A549 (cell line): Measurements from ENCODE around the gene HMCN1.

Experiments
- BHLHE40 ChIP-seq: IDR thresholded peaks from 2 replicates; pipeline ENCODE4 v1.6.1; 2012; ENCODE audit warnings: low read depth, low read length, inconsistent platforms
- CEBPB ChIP-seq, 2 experiments: fragments of >200 bp in 1 of 2; sonication (Bioruptor Twin) in 1 of 2; formaldehyde crosslinking in 1 of 2; IDR thresholded peaks; 2 replicates each; pipeline ENCODE4 v1.6.1; 2012 to 2016
- POLR2A ChIP-seq: IDR thresholded peaks from 2 replicates; pipeline ENCODE4 v1.6.1; 2012; ENCODE audit warnings: mild to moderate bottlenecking, low read length
- RFX5 ChIP-seq: fragments of 450-650 bp; IDR thresholded peaks from 2 replicates; pipeline ENCODE4 v1.7.1; 2014; ENCODE audit warnings: antibody characterized with exemption, mild to moderate bottlenecking, moderate library complexity
- SMC3 ChIP-seq: fragments of >200 bp; sonication (Bioruptor Twin); formaldehyde crosslinking; IDR thresholded peaks from 3 replicates; pipeline ENCODE4 v1.6.1; 2018; ENCODE audit warnings: inconsistent platforms
- SREBF2 ChIP-seq: fragments of 450-650 bp; IDR thresholded peaks from 2 replicates; pipeline ENCODE4 v1.6.1; 2014; ENCODE audit warnings: mild to moderate bottlenecking, moderate library complexity
- TP53 ChIP-seq: fragments of 250-450 bp; sonication (Bioruptor Pico); IDR thresholded peaks from 2 replicates; pipeline ENCODE4 v1.5.0; 2021; ENCODE audit warnings: mild to moderate bottlenecking, moderate library complexity
- ZFP36 ChIP-seq: fragments of 450-650 bp; IDR thresholded peaks from 2 replicates; pipeline ENCODE4 v1.6.1; 2014; ENCODE audit warnings: borderline replicate concordance; ENCODE audit not compliant: partially characterized antibody
- TF ChIP-seq, protein P1 (sequence below): fragments of >200 bp; sonication (Bioruptor Twin); formaldehyde crosslinking; IDR thresholded peaks from 3 replicates; pipeline ENCODE4 v1.5.1; 2016
- TF ChIP-seq, protein P2 (sequence below): fragments of 150-350 bp; IDR thresholded peaks from 2 replicates; pipeline ENCODE4 v1.6.1; 2014; ENCODE audit warnings: low read depth, mild to moderate bottlenecking, low read length
- TF ChIP-seq, protein P3 (sequence below): fragments of 200-600 bp; sonication (generic); IDR thresholded peaks from 2 replicates; pipeline ENCODE4 v1.6.1; 2016; ENCODE audit warnings: antibody characterized with exemption, mild to moderate bottlenecking, moderate library complexity
- TF ChIP-seq, protein P4 (sequence below): IDR thresholded peaks from 2 replicates; pipeline ENCODE4 v1.6.1; 2012

DNA sequence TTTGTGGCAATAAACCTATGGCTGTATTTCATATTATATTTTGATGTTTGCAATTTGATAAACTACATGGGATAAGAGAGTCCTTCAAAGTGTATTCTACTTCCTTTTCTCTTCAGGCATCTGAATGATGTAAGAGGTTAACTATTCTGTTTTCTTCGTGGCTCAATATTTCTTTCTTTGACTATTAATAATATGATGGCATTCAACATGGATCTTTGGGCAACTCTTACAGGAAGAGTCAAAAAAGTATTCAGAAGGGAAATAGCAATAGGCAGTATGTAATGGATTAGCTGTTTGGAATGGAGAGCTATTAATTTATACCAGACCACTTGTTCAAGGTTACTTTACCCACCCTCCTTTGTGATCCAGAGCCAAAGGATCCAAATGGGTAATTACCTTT, 74.4 kb downstream of the HMCN1 start:
- TF ChIP-seq ZFP36 (no peak), RFX5 (no peak), CEBPB (IDR thresholded peaks at IDR 0.05) (no peak), SREBF2 (no peak), POLR2A (no peak), TP53 (CRISPR knock-in tag) (no peak), SMC3 (no peak), BHLHE40 (no peak)
- TF ChIP-seq, protein P1, sequence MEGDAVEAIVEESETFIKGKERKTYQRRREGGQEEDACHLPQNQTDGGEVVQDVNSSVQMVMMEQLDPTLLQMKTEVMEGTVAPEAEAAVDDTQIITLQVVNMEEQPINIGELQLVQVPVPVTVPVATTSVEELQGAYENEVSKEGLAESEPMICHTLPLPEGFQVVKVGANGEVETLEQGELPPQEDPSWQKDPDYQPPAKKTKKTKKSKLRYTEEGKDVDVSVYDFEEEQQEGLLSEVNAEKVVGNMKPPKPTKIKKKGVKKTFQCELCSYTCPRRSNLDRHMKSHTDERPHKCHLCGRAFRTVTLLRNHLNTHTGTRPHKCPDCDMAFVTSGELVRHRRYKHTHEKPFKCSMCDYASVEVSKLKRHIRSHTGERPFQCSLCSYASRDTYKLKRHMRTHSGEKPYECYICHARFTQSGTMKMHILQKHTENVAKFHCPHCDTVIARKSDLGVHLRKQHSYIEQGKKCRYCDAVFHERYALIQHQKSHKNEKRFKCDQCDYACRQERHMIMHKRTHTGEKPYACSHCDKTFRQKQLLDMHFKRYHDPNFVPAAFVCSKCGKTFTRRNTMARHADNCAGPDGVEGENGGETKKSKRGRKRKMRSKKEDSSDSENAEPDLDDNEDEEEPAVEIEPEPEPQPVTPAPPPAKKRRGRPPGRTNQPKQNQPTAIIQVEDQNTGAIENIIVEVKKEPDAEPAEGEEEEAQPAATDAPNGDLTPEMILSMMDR, result no peak
- TF ChIP-seq, protein P2, sequence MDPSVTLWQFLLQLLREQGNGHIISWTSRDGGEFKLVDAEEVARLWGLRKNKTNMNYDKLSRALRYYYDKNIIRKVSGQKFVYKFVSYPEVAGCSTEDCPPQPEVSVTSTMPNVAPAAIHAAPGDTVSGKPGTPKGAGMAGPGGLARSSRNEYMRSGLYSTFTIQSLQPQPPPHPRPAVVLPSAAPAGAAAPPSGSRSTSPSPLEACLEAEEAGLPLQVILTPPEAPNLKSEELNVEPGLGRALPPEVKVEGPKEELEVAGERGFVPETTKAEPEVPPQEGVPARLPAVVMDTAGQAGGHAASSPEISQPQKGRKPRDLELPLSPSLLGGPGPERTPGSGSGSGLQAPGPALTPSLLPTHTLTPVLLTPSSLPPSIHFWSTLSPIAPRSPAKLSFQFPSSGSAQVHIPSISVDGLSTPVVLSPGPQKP, result no peak
- TF ChIP-seq, protein P3, sequence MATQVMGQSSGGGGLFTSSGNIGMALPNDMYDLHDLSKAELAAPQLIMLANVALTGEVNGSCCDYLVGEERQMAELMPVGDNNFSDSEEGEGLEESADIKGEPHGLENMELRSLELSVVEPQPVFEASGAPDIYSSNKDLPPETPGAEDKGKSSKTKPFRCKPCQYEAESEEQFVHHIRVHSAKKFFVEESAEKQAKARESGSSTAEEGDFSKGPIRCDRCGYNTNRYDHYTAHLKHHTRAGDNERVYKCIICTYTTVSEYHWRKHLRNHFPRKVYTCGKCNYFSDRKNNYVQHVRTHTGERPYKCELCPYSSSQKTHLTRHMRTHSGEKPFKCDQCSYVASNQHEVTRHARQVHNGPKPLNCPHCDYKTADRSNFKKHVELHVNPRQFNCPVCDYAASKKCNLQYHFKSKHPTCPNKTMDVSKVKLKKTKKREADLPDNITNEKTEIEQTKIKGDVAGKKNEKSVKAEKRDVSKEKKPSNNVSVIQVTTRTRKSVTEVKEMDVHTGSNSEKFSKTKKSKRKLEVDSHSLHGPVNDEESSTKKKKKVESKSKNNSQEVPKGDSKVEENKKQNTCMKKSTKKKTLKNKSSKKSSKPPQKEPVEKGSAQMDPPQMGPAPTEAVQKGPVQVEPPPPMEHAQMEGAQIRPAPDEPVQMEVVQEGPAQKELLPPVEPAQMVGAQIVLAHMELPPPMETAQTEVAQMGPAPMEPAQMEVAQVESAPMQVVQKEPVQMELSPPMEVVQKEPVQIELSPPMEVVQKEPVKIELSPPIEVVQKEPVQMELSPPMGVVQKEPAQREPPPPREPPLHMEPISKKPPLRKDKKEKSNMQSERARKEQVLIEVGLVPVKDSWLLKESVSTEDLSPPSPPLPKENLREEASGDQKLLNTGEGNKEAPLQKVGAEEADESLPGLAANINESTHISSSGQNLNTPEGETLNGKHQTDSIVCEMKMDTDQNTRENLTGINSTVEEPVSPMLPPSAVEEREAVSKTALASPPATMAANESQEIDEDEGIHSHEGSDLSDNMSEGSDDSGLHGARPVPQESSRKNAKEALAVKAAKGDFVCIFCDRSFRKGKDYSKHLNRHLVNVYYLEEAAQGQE, result no peak
- TF ChIP-seq, protein P4, sequence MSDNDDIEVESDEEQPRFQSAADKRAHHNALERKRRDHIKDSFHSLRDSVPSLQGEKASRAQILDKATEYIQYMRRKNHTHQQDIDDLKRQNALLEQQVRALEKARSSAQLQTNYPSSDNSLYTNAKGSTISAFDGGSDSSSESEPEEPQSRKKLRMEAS, result no peak
